Upper lobe of left lung (tissue), 4 donors: ENCODE data around the gene ZNF32.

Experiments used
- POLR2A ChIP-seq, 4 donors: fragments of 450-650 bp; IDR thresholded peaks; one replicate each; pipeline ENCODE4 v1.5.1; 2016 to 2017; ENCODE audit warnings: antibody characterized with exemption in 4 of 4, mild to moderate bottlenecking in 2 of 4
- POLR2AphosphoS5 ChIP-seq, 2 donors: sonication (generic); formaldehyde crosslinking; IDR thresholded peaks; one replicate each; pipeline ENCODE4 v1.5.1; 2017; ENCODE audit warnings: antibody characterized with exemption in 2 of 2
- TF ChIP-seq, protein P1 (sequence below), 6 experiments: fragments of 450-650 bp in 4 of 6; fragments of 200-600 bp in 2 of 6; sonication (generic) in 2 of 6; IDR thresholded peaks; one replicate each; pipeline ENCODE4 v1.5.1; 2016 to 2019; ENCODE audit warnings: antibody characterized with exemption in 6 of 6

- TF ChIP-seq, protein P1, sequence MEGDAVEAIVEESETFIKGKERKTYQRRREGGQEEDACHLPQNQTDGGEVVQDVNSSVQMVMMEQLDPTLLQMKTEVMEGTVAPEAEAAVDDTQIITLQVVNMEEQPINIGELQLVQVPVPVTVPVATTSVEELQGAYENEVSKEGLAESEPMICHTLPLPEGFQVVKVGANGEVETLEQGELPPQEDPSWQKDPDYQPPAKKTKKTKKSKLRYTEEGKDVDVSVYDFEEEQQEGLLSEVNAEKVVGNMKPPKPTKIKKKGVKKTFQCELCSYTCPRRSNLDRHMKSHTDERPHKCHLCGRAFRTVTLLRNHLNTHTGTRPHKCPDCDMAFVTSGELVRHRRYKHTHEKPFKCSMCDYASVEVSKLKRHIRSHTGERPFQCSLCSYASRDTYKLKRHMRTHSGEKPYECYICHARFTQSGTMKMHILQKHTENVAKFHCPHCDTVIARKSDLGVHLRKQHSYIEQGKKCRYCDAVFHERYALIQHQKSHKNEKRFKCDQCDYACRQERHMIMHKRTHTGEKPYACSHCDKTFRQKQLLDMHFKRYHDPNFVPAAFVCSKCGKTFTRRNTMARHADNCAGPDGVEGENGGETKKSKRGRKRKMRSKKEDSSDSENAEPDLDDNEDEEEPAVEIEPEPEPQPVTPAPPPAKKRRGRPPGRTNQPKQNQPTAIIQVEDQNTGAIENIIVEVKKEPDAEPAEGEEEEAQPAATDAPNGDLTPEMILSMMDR (IDR thresholded peaks at IDR 0.05): no peak
- TF ChIP-seq POLR2A (IDR thresholded peaks at IDR 0.05): no peak
- no peak for TF ChIP-seq POLR2AphosphoS5 (IDR thresholded peaks at IDR 0.05)
Measured at GRCh38 chr10:43640603-43641002, 8.1 kb downstream of the ZNF32 start.
